ENCODE measurements around the gene CTF1. TPM values are rescaled to one million over a fixed set of nuclear protein-coding genes. Genes with fewer than 3 reads are reported as not detected.
"Not testable (repeated sequence)": the region's sequence is repeated elsewhere in the genome, so short reads cannot be mapped to it uniquely, and the experiment has no call there.

The CTF1 gene
- total RNA-seq, 1 donor from 2014 or later, result 0.23 TPM

GRCh38 chr16:30931068-30931650, 34.7 kb downstream of the CTF1 start:
- Mint-ChIP-seq H3K36me3 (ENCODE audit: low read depth) (peaks cover 18% of the 10 kb centered on the region), H3K4me1 (ENCODE audit: low read depth) (peaks cover 13% of the 10 kb centered on the region), H3K4me3 (no peak overlapping the region), H3K27me3 (ENCODE audit: insufficient read depth) (no peaks in the 10 kb centered on the region), H3K9me3 (no peaks in the 10 kb centered on the region), H3K27ac (no peak overlapping the region)
- DNase-seq (ENCODE audit: low spot score), result no peak
- intact Hi-C loops (cut with micrococcal nuclease), result no loop called here

GRCh38 chr16:30934827-30935557, 38.6 kb downstream of the CTF1 start:
- H3K27me3 Mint-ChIP-seq (ENCODE audit: insufficient read depth), result no peaks in the 10 kb centered on the region
- DNase-seq (ENCODE audit: low spot score), result no peak
- peaks cover 23% of the 10 kb centered on the region for H3K4me1 Mint-ChIP-seq (ENCODE audit: low read depth)
- H3K4me3 Mint-ChIP-seq, result no peak overlapping the region
- peaks cover 15% of the 10 kb centered on the region for H3K36me3 Mint-ChIP-seq (ENCODE audit: low read depth)
- H3K27ac Mint-ChIP-seq, result peak overlapping the region; percentile 41
- intact Hi-C loops (cut with micrococcal nuclease), result no loop called here
- H3K9me3 Mint-ChIP-seq, result no peaks in the 10 kb centered on the region

GRCh38 chr16:30937692-30938091, 41.3 kb downstream of the CTF1 start:
- DNase-seq (ENCODE audit: low spot score), result no peak
- H3K4me1 Mint-ChIP-seq (ENCODE audit: low read depth), result peaks cover 38% of the 10 kb centered on the region
- peaks cover 15% of the 10 kb centered on the region for H3K36me3 Mint-ChIP-seq (ENCODE audit: low read depth)
- intact Hi-C loops (cut with micrococcal nuclease), result no loop called here
- H3K4me3 Mint-ChIP-seq, result no peak overlapping the region
- H3K27ac Mint-ChIP-seq, result peak overlapping the region; percentile 62
- H3K9me3 Mint-ChIP-seq, result no peaks in the 10 kb centered on the region
- no peaks in the 10 kb centered on the region for H3K27me3 Mint-ChIP-seq (ENCODE audit: insufficient read depth)

GRCh38 chr16:30939571-30939970, 43.2 kb downstream of the CTF1 start:
- peaks cover 23% of the 10 kb centered on the region for H3K36me3 Mint-ChIP-seq (ENCODE audit: low read depth)
- H3K27me3 Mint-ChIP-seq (ENCODE audit: insufficient read depth); H3K27ac Mint-ChIP-seq; DNase-seq (ENCODE audit: low spot score); intact Hi-C loops (cut with micrococcal nuclease); H3K4me3 Mint-ChIP-seq; H3K9me3 Mint-ChIP-seq: not testable (repeated sequence)
- H3K4me1 Mint-ChIP-seq (ENCODE audit: low read depth), result peaks cover 38% of the 10 kb centered on the region

- peak overlapping the region; percentile 56 for H3K4me3 Mint-ChIP-seq
- H3K4me1 Mint-ChIP-seq (ENCODE audit: low read depth), result peaks cover 28% of the 10 kb centered on the region
- intact Hi-C loops (cut with micrococcal nuclease), result loop anchor here (1.0 kb wide), 3 partner anchors 15 to 98 kb away; partner anchors contain the start of genes FBXL19 and SETD1A
- H3K9me3 Mint-ChIP-seq, result no peaks in the 10 kb centered on the region
- H3K36me3 Mint-ChIP-seq (ENCODE audit: low read depth), result peaks cover 21% of the 10 kb centered on the region
- DNase-seq (ENCODE audit: low spot score), result peak; percentile 64
- no peaks in the 10 kb centered on the region for H3K27me3 Mint-ChIP-seq (ENCODE audit: insufficient read depth)
- no peak overlapping the region for H3K27ac Mint-ChIP-seq
Measured at GRCh38 chr16:30941600-30942425, 45.4 kb downstream of the CTF1 start.

- no peak for DNase-seq (ENCODE audit: low spot score)
- peak overlapping the region; percentile 72 for H3K27ac Mint-ChIP-seq
- peaks cover 21% of the 10 kb centered on the region for H3K36me3 Mint-ChIP-seq (ENCODE audit: low read depth)
- peak overlapping the region; percentile 56 for H3K4me3 Mint-ChIP-seq
- intact Hi-C loops (cut with micrococcal nuclease), result loop anchor here (1.0 kb wide), 3 partner anchors 15 to 98 kb away; partner anchors contain the start of genes FBXL19 and SETD1A
- no peaks in the 10 kb centered on the region for H3K9me3 Mint-ChIP-seq
- H3K27me3 Mint-ChIP-seq (ENCODE audit: insufficient read depth), result no peaks in the 10 kb centered on the region
- H3K4me1 Mint-ChIP-seq (ENCODE audit: low read depth), result peaks cover 25% of the 10 kb centered on the region
Measured at GRCh38 chr16:30942426-30942806, 46.0 kb downstream of the CTF1 start.

- peaks cover 21% of the 10 kb centered on the region for H3K36me3 Mint-ChIP-seq (ENCODE audit: low read depth)
- no peak overlapping the region for H3K4me3 Mint-ChIP-seq
- no peak for DNase-seq (ENCODE audit: low spot score)
- no peaks in the 10 kb centered on the region for H3K9me3 Mint-ChIP-seq
- no peaks in the 10 kb centered on the region for H3K27me3 Mint-ChIP-seq (ENCODE audit: insufficient read depth)
- H3K4me1 Mint-ChIP-seq (ENCODE audit: low read depth), result peaks cover 18% of the 10 kb centered on the region
- peak overlapping the region; percentile 11 for H3K27ac Mint-ChIP-seq
- intact Hi-C loops (cut with micrococcal nuclease), result no loop called here
Measured at GRCh38 chr16:30944352-30944751, 47.9 kb downstream of the CTF1 start.

GRCh38 chr16:30946671-30947540, 50.5 kb downstream of the CTF1 start:
- no peak for DNase-seq (ENCODE audit: low spot score)
- peak overlapping the region; percentile 48 for H3K27ac Mint-ChIP-seq
- no peaks in the 10 kb centered on the region for H3K9me3 Mint-ChIP-seq
- intact Hi-C loops (cut with micrococcal nuclease), result no loop called here
- H3K36me3 Mint-ChIP-seq (ENCODE audit: low read depth), result peaks cover 15% of the 10 kb centered on the region
- H3K4me3 Mint-ChIP-seq, result peak overlapping the region; percentile 70
- peaks cover 20% of the 10 kb centered on the region for H3K4me1 Mint-ChIP-seq (ENCODE audit: low read depth)
- no peaks in the 10 kb centered on the region for H3K27me3 Mint-ChIP-seq (ENCODE audit: insufficient read depth)

- H3K4me1 Mint-ChIP-seq (ENCODE audit: low read depth), result peaks cover 14% of the 10 kb centered on the region
- no peak overlapping the region for H3K4me3 Mint-ChIP-seq
- no peak for DNase-seq (ENCODE audit: low spot score)
- H3K9me3 Mint-ChIP-seq, result no peaks in the 10 kb centered on the region
- H3K27ac Mint-ChIP-seq, result no peak overlapping the region
- H3K36me3 Mint-ChIP-seq (ENCODE audit: low read depth), result peaks cover 15% of the 10 kb centered on the region
- intact Hi-C loops (cut with micrococcal nuclease), result no loop called here
- no peaks in the 10 kb centered on the region for H3K27me3 Mint-ChIP-seq (ENCODE audit: insufficient read depth)
Measured at GRCh38 chr16:30947541-30947858, 51.1 kb downstream of the CTF1 start.

- H3K4me1 Mint-ChIP-seq (ENCODE audit: low read depth), result peaks cover 10% of the 10 kb centered on the region
- no peaks in the 10 kb centered on the region for H3K9me3 Mint-ChIP-seq
- H3K36me3 Mint-ChIP-seq (ENCODE audit: low read depth), result peaks cover 13% of the 10 kb centered on the region
- H3K4me3 Mint-ChIP-seq, result no peak overlapping the region
- no peaks in the 10 kb centered on the region for H3K27me3 Mint-ChIP-seq (ENCODE audit: insufficient read depth)
- no peak overlapping the region for H3K27ac Mint-ChIP-seq
- no peak for DNase-seq (ENCODE audit: low spot score)
- intact Hi-C loops (cut with micrococcal nuclease), result no loop called here
Measured at GRCh38 chr16:30947859-30948666, 51.6 kb downstream of the CTF1 start.

GRCh38 chr16:30948667-30949649, 52.5 kb downstream of the CTF1 start, which contains the start of gene ORAI3:
Gene ORAI3, plus strand, starts transcription at chr16:30949068. Its CDS starts 222 bp downstream, at chr16:30949290.
- peaks cover 10% of the 10 kb centered on the region for H3K4me1 Mint-ChIP-seq (ENCODE audit: low read depth)
- intact Hi-C loops (cut with micrococcal nuclease), result loop anchor here (1.0 kb wide), 1 partner anchor 8 kb away; the partner anchor contains the start of gene SETD1A

More at GRCh38 chr16:30948667-30949649, 52.5 kb downstream of the CTF1 start, which contains the start of gene ORAI3:
- DNase-seq (ENCODE audit: low spot score), result peak; percentile 37
- H3K27me3 Mint-ChIP-seq (ENCODE audit: insufficient read depth), result no peaks in the 10 kb centered on the region
- H3K9me3 Mint-ChIP-seq, result no peaks in the 10 kb centered on the region
- H3K27ac Mint-ChIP-seq, result peak within 1 kb of the TSS; percentile 76
- H3K36me3 Mint-ChIP-seq (ENCODE audit: low read depth), result peaks cover 13% of the 10 kb centered on the region
- peak within 1 kb of the TSS; percentile 92 for H3K4me3 Mint-ChIP-seq

Data from activated T-helper 1 cell treated with anti-CD3 and anti-CD28 coated beads, Interleukin-12 subunit alpha, Interleukin-12 subunit beta, Interleukin-2, Interleukin-4 antibody, amounts not matched to agents 30 ng/mL and 10 ng/mL and 1 ng/mL, durations not matched to agents 14 hours and 24 hours and 36 hours (primary cell).